Posterior cingulate gyrus (tissue), 11 donors: ENCODE measurements around the gene SMARCA2.
A peak's percentile ranks its signal among the peaks of the same experiment; 100 is the strongest.

Experiments
- DNase-seq, 10 donors: peaks; one replicate each; pipeline versions ENCODE4 v3.0.0 to v3.0.0-alpha.2; 2020 to 2021; ENCODE audit warnings: mixed read lengths in 3 of 10
- intact Hi-C: fragments of 100-400 bp; cut with DNase I; formaldehyde crosslinking; loops from one replicate; pipeline ENCODE4 v1.15.1; 2023

Gene SMARCA2

DNA sequence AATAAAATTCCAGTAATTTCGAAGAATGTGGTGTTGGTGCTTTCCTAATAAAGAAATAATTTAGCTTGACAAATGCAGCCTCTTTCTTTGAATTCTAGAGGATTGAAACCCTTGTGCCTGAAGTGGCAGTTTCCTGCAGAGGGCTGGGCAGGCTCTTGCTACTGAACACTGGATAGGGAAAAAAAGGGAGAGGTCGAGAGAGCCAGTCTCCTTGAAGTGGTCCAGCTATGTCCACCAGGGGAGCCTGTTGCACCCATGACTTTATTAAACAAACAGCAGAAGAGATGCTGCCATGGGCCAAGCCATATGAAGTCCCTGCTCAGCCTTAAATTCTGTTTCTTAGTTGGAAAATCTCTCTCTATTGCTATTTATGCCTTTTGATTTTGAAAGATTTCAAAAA, 178.4 kb downstream of the SMARCA2 start:
- DNase-seq = peak in 1 of 10 donors; percentile 29
- intact Hi-C loops = no loop called here

DNA sequence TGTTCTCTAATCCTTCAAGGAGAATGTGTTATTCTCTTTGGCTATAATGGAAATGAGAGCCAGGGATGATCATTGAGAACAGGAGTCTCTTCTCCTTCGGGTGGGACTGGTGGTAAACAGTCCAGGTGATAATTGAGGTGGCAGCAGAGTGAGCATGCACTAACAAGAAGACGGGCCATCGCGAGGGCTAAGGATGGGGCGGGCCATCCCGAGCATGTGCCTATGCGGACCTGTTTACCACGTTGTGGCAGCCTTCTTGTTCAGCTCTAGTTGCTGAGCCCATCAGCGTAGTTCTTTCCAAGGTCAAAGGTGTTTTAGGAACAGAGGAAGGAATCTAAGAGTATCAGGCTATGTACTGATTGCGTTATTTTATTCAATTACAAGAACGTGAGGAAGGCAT, 180.1 kb downstream of the SMARCA2 start:
- intact Hi-C loops = no loop called here
- peak in 1 of 10 donors; percentile 57 for DNase-seq

DNA sequence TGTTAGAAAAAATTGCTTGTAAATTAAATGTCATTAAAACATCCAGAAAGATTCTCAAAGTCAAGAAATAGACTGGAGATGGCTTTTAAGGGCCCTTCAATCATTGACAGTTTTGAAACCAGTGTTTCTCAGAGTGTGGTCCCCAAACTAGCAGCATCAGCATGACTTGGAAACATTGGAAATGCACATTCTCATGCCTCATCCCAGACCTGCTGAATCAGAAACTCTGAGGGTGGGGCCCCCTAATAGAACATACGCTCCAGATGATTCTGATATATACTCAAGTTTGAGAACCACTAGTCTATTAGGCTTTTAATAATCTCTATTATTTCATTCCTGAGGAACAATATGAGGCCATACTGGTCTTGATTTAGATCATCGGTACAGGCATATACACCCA, 181.6 kb downstream of the SMARCA2 start:
- intact Hi-C loops = no loop called here
- DNase-seq = no peak

DNA sequence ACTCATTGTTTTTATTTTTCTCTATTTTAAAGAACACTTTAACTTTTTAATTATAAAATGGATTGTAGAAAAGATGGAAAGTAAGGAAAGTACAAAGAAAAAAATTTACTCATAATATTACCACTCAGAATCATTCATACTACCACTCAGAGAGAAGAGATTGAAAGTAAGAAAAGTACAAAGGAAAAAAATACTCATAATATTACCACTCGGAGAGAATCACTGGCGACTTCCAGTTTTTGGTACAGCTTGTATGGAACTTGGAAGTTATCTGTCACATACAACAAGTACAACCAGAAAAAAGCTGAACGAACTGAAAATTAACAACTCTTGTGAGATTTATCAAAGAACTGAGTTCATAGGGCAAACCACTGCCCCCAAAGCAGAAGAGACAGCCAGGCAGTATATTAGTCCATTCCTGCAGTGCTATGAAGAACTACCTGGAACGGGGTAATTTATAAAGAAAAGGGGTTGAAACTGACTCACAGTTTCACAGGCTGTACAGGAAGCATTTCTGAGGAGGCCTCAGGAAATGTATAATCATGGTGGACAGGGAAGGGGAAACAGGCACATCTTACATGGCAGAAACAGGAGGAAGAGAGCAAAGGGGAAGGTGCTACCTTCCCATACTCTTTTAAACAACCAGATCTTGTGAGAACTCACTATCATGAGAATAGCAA, 183.9 kb downstream of the SMARCA2 start:
- intact Hi-C loops = no loop called here
- DNase-seq = no peak

DNA sequence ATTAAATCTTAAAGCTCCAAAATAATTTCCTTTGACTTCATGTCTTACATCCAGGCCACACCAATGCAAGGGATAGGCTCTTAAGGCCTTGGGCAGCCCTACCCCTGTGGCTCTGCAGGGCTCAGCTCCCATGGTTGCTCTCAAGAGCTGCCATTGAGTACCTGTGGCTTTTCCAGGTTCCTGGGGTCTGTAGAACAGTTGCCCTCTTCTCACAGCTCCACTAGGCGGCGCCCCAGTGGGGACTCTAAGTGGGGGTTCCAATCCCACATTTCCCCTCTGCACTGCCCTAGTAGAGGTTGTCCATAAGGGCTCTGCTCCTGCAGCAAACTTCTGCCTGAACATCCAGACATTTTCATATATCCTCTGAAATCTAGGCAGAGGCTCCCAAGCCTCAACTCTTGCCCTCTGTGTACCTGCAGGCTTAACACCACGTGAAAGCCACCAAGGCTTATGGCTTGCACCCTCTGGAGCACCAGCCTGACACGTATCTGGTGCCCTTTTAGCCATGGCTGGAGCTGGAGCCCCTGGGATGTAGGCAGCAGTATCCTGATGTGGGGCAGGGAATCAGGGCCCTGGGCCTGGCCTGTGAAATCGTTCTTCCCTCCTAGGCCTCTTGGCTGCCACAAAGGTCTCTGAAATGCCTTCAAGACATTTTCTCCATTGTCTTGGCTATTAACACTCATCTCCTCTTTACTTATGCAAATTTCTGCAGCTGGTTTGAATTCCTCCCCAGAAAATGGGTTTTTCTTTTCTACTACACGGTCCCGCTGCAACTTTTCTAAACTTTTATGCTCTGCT, 185.1 kb downstream of the SMARCA2 start:
- intact Hi-C loops = no loop called here
- peak in 1 of 10 donors; percentile 26 for DNase-seq

DNA sequence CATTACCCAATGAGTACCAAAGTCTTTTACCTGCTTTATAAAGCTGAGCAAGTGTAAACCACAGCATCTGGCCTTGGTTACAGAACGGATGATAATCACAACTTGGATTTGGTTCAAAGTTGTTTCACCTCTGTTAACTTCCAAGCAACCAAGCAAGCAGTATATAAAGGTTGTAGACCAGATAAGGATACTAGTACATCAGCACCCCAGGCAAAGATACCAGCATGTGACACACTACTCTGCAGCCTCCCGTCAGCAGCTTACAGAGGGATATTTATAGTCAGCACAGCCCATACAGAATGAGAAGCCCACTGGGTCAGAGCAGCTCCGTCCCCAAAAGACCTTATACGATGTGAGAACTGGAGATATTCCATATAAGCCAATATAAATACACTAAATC, 193.3 kb downstream of the SMARCA2 start:
- intact Hi-C loops = no loop called here
- DNase-seq = no peak

DNA sequence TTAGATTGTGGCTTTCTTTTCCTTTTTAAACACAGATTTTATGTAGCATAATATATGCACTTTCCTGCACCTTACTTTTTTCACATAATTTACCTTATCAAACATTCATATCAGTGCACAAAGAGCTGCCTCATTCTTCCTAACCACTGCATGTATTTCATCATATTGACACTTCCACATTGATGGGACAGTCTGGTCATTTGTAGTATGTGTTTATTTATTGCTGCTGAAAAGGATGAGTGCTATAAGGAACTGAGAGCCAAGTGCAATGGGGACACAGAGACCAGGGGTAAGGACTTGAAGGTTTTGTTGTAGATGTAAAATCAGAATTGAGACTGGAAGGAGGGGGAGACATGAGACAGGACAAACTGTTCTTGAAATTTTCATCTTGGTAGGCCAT, 193.8 kb downstream of the SMARCA2 start:
- no peak for DNase-seq

DNA sequence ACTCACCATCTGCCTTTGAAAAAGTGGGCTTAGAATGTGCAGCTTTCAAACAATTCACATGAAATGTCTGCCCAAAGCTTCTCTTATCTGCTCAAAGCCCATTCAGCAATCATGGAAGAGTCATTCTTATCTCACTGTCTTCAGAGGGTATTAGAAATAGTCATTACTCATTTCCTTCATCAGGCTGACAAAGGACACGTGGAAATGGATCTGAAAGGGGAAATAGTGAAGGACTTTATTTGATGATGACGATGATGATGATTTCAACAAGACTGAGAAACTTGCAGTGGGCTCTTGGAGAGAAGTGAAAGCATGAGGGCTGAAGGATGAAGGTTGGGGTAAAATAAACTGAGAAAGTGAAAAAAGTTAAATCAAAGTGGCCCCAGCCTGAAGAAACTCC, 194.3 kb downstream of the SMARCA2 start:
- intact Hi-C loops = no loop called here
- no peak for DNase-seq

More for the DNA sequence above, 193.8 kb downstream of the SMARCA2 start:
- intact Hi-C loops = no loop called here

DNA sequence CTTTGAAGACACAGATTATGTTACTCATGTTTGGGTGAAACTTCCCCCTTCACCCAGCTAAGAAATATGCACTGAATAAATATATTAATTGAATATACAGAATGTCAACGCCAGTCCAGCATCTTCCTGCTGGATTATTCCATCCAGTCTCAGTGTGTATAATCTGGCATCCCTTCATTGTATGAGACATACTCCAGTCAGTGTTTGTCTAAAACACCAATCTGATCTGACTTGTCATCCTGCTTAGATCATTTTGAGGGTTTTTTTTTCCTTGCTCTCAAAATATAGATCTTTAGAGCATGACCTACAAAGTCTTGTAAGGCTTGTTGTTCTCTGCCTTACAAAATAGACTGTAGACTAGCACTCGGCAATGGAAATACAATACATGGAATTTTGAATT, 195.1 kb downstream of the SMARCA2 start:
- intact Hi-C loops = no loop called here
- DNase-seq = no peak

DNA sequence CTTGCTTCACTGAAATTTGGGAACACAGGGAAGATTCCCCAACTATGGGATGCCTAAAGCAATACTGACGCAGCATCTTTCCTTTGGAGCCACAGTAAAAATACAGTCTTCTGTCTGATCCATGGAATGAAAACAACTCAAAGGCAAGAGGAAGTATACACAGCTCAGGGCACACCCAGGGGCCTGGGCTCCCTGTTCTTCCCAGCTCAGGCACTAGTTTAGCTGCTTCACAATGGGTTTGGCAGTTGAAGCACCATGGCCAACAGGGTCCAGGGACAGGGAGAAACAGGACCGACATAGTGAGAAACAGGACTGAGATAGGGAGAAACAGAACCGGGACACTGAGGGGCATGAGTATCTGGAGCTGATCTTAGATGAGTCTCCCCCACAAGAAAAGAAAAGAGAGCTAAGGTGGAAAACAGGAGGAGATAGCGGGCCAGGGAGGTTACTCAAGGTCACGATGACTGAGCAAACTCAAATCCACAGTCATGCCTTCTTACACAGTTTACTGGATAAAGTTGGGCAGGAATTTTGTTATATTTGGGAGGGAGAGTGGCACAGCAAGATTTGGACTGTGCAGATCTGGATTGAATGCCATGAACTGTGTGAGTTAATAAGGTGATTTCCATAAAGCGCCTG, 198.8 kb downstream of the SMARCA2 start:
- intact Hi-C loops = no loop called here
- no peak for DNase-seq

DNA sequence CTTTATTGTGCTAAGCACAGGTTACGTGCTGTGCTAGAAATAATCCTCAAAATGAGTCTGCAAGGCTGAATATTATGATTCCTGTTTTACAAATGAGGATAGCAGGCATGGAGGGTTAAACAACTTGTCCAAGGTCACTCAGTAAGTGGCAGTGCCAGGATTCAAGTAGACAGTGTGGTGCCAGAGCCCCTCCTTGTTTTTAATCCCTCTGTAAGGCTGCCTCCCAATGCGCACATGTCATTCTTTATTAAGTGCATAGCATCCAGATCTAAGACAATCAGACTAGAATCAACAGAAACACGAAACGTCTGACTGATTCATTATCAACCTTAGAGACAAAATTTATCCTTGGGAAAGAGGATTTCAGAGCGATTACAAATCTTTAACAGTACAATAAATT, 199.6 kb downstream of the SMARCA2 start:
- DNase-seq = no peak
- intact Hi-C loops = no loop called here

DNA sequence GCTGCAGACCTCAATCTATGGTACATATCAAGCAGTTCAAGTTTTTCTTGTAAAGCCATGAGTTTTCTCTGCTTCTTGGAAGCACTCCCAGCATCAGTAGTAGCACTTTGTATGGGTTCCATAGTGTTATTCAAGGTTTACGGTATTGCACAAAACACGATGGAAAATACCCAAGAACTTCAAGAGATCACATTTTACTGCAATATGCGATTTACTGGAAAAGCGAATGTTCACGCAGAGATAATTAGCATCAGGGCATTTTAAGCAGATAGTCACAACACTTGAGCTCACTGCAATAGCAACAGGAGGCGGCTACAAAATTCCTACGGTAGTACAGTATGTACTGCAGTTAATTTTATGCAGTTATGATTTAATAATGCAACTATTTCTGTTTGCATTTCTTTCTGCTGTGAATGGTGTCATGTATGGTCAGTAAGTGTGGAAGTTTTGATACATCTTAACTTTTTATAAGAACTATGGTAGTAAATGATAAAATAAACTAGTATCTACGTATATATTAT, 200.8 kb downstream of the SMARCA2 start:
- intact Hi-C loops = no loop called here

DNA sequence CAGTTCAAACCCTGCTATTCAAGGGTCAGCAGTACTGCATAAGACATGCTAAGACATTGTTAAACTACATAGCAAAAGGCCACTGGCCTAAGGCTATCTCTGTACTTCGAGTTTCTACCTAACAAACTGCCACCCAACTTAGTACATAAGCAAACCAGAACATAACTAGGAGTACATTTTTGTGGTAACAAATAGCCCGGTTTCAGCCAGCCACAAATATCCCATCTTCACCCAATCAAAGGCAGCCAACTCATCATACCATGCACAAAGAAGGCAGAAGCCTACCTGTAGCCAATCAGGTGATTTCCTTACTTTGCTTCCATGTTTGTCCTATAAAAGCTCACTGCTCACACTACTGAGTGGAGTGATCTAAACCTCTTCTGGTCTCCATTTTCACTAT, 201.4 kb downstream of the SMARCA2 start:
- intact Hi-C loops = no loop called here

More for the DNA sequence above, 200.8 kb downstream of the SMARCA2 start:
- DNase-seq = no peak

DNA sequence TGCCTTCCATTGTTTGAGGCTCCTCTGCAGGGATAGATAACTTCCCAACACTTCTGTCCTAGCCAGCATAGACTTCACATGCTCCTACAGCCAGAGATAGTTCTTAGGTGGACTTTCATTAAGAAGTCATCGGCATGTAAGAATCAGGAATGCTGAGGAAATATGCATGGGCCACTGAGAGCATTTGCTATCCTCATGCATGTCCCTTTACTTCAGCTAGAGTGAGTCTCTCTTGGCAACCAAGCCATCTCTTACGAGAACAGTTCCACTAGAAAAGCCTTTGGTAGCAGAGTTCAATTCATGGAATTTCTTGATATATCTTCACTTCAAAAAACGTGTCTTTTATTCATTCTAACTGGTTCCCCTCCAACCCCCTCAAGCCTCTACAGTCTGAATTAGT, 202.4 kb downstream of the SMARCA2 start:
- intact Hi-C loops = no loop called here
- no peak for DNase-seq

More for the DNA sequence above, 201.4 kb downstream of the SMARCA2 start:
- no peak for DNase-seq

DNA sequence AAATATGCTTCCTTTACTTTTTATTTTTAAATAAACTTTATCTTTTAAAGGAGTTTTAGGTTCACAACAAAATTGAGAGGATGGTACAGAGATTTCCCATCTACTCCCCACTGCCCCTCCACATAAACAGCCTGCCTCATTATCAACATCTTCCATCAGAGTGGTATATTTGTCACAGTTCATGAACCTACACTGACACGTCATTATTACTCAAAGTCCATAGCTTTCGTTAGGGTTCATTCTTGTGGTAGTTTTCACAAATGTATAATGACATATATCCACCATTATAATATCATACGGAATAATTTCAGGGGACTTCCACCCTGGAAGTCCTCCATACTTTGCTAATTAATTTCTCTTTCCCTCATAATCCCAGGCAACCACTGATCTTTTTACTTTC, 204.9 kb downstream of the SMARCA2 start:
- intact Hi-C loops = no loop called here
- DNase-seq = no peak

DNA sequence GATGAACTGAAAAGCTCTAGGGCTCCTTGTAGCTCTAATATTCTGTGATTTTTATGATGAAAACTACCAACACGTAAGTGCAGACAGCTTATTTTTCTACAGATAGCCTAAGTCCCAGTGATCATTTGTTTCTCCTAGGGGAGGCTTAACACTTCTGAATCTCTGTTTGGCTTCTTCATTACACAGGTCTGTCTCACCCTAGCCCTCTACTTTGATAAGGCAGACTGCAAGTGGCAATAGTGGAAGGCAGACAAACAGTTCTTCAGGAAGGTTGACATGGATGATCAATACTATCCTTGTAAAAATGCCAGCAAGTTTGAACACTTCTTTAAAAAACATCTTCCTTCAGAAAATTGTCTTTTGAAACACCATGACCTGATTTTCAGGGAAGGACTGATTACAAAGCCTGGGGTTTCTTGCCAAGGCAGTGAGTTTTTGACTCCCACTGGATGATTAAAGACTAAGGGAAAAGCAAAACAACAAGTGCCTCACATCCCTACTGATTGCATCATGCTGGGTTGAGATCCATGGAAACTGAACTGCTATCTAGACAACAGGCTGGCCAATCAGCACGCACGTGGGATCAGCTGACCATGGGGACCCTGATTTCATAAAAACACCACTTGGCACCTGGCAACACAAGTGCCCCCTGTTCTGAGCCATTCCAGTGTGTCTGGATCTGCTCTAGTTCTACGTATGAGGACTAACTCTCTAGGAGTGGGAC, 212.2 kb downstream of the SMARCA2 start:
- intact Hi-C loops = no loop called here
- DNase-seq = no peak

DNA sequence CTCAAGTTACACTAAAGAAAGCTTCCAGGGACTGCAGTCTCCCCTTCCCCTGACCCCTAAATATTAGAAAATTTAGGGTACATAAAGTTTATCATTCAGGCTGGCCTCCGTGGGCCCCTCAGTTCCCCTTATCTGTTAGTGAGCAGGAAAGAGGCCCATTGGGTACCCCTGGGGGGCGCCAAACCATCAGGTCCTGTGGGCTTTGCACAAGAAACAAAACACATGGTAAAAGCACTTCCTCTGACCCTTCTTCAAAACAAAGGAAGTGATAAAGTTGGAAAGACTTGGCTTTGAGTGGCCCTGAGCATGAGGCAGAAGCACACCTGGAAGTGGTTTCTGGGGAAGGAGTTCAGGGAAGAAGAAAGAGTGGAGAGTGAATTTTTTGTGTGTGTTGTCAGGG, 213.0 kb downstream of the SMARCA2 start:
- intact Hi-C loops = no loop called here
- peak in 6 of 10 donors; percentile 28 to 89 (median 46) for DNase-seq

DNA sequence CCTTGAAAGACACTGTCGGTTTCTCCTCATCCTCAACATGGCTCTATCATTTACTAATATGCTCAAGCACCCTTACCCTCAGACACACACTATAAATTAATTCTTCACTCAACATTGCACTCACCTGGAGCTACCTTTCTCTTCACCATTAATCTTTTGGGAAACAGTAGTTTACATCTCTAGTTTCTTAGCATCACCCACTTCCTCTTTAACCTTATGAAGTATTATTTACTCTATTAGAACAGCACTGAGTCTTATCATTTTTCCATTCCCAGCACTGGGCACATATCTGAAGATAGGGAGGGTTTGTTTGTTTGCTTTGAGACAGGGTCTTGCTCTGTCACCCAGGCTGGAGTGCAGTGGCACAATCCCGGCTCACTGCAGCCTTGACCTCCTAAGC, 213.5 kb downstream of the SMARCA2 start:
- intact Hi-C loops = no loop called here
- no peak for DNase-seq

DNA sequence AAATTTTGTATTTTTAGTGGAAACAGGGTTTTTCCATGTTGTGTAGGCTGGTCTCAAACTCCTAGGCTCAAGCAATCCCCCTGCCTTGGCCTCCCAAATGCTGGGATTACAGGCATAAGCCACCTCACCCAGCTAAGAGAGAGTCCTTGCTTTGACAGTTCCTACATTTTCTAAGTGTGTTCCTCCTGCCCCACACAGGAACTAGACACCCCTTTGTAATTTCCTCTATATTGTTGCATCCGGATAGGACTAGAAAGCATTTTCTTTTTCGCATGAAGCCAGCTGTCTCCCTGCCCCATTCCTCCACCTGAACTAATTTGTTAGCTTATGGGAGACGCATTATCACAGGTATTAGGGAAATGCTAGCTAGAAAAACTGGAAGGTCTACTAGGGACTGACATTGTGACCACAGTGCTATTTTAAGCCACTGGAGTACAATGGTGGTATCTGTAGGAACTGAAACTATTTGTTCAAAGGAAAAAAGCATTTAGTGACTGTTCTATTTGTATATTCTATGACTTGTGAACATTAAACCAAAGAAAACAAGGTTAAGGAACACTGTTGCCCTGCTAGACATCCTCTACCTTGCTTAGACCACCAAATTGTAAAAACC, 214.1 kb downstream of the SMARCA2 start:
- intact Hi-C loops = no loop called here
- no peak for DNase-seq

DNA sequence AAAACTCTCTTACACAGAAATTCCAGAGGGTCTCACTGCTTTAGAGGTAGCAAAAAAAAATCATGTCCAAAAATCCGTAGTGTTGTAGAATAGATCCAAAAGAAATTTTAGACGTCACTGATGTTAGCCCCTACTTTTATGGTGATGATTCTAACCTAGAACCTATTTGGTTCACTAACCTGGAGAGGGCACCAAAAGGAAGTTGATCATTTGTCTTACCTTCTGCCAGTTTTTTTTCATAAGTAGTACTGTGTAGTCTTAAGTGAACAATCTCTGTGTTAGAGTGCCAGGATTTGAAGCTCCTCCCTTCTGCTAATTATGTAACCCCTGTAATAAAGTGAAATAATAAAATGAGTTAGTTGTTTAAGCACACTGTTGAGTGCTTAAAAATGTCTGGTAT, 215.2 kb downstream of the SMARCA2 start:
- intact Hi-C loops = no loop called here

More for the DNA sequence above, 215.2 kb downstream of the SMARCA2 start:
- no peak for DNase-seq
